ENCODE measurements around the gene CARS1. TPM values are rescaled to one million over a fixed set of nuclear protein-coding genes. Genes with fewer than 3 reads are reported as not detected.

Gene CARS1
- total RNA-seq, 4 donors from 2014 or later = 38.1 to 66.5 (median 40.9) TPM

GRCh38 chr11:3095712-3096361 is 38.6 kb upstream of the CARS1 start:
- H3K27me3 ChIP-seq = no peaks in the 10 kb centered on the region
- TF ChIP-seq POLR2A (IDR thresholded peaks at IDR 0.05) (no peak), POLR2AphosphoS5 (IDR thresholded peaks at IDR 0.05) (peak in 1 of 3 donors; percentile 8)
- H3K4me3 ChIP-seq = no peak overlapping the region
- peak overlapping the region; percentile 16 for H3K27ac ChIP-seq
- no peaks in the 10 kb centered on the region for H3K9me3 ChIP-seq
- WGBS = 31% methylated on average over 15 of the region's 15 CpGs
- peaks cover 55% of the 10 kb centered on the region for H3K36me3 ChIP-seq
- peak; percentile 59 to 68 for DNase-seq (ENCODE audit: low spot score in 2 of 2)
- H3K4me1 ChIP-seq = peaks cover 14% of the 10 kb centered on the region

- WGBS = 93% methylated on average over 10 of the region's 21 CpGs
- H3K27ac ChIP-seq = no peak overlapping the region
These were observed 37.1 kb upstream of the CARS1 start for GRCh38 chr11:3094223-3094824.

GRCh38 chr11:3093281-3094191 is 36.3 kb upstream of the CARS1 start:
- TF ChIP-seq POLR2AphosphoS5 (IDR thresholded peaks at IDR 0.05) (no peak), CTCF (IDR thresholded peaks at IDR 0.05) (no peak), EP300 (IDR thresholded peaks at IDR 0.05) (no peak), POLR2A (IDR thresholded peaks at IDR 0.05) (no peak)
- Histone ChIP-seq H3K27me3 (no peaks in the 10 kb centered on the region), H3K4me3 (no peak overlapping the region), H3K27ac (no peak overlapping the region), H3K4me1 (peaks cover 14% of the 10 kb centered on the region), H3K9me3 (no peaks in the 10 kb centered on the region), H3K36me3 (peaks cover 60% of the 10 kb centered on the region)
- WGBS = 87% methylated on average over 19 of the region's 36 CpGs
- peak; percentile 69 to 71 for DNase-seq (ENCODE audit: low spot score in 2 of 2)

More at GRCh38 chr11:3094223-3094824, 37.1 kb upstream of the CARS1 start:
- Histone ChIP-seq H3K4me1 (peaks cover 14% of the 10 kb centered on the region), H3K4me3 (no peak overlapping the region), H3K27me3 (no peaks in the 10 kb centered on the region), H3K36me3 (peaks cover 57% of the 10 kb centered on the region), H3K9me3 (no peaks in the 10 kb centered on the region)
- TF ChIP-seq EP300 (IDR thresholded peaks at IDR 0.05) = no peak
- no peak for TF ChIP-seq POLR2A (IDR thresholded peaks at IDR 0.05)
- no peak for TF ChIP-seq CTCF (IDR thresholded peaks at IDR 0.05)
- TF ChIP-seq POLR2AphosphoS5 (IDR thresholded peaks at IDR 0.05) = no peak
- DNase-seq (ENCODE audit: low spot score in 2 of 2) = peak; percentile 56 to 70

GRCh38 chr11:3092603-3093141 is 35.4 kb upstream of the CARS1 start:
- peak; percentile 64 to 71 for DNase-seq (ENCODE audit: low spot score in 2 of 2)
- no peaks in the 10 kb centered on the region for H3K9me3 ChIP-seq
- H3K4me1 ChIP-seq = peaks cover 14% of the 10 kb centered on the region
- H3K4me3 ChIP-seq = no peak overlapping the region
- H3K36me3 ChIP-seq = peaks cover 69% of the 10 kb centered on the region
- no peaks in the 10 kb centered on the region for H3K27me3 ChIP-seq
- WGBS = 90% methylated on average over 6 of the region's 15 CpGs
- no peak for TF ChIP-seq POLR2AphosphoS5 (IDR thresholded peaks at IDR 0.05)
- no peak overlapping the region for H3K27ac ChIP-seq

- WGBS = 80% methylated on average over 16 of the region's 27 CpGs
- Histone ChIP-seq H3K36me3 (peaks cover 66% of the 10 kb centered on the region), H3K27me3 (no peaks in the 10 kb centered on the region), H3K4me3 (no peak overlapping the region), H3K9me3 (no peaks in the 10 kb centered on the region), H3K4me1 (peaks cover 14% of the 10 kb centered on the region), H3K27ac (no peak overlapping the region)
- peak; percentile 76 to 82 for DNase-seq (ENCODE audit: low spot score in 2 of 2)
- no peak for TF ChIP-seq EP300 (IDR thresholded peaks at IDR 0.05)
- TF ChIP-seq CTCF (IDR thresholded peaks at IDR 0.05) = peak; percentile 95 to 99
These were observed 34.8 kb upstream of the CARS1 start for GRCh38 chr11:3091846-3092602.

Data from suprapubic skin (tissue), 4 donors.